Measurements from ENCODE around the gene ORAI1.
"Not testable (repeated sequence)": the region's sequence is repeated elsewhere in the genome, so short reads cannot be mapped to it uniquely, and the experiment has no call there.

DNA sequence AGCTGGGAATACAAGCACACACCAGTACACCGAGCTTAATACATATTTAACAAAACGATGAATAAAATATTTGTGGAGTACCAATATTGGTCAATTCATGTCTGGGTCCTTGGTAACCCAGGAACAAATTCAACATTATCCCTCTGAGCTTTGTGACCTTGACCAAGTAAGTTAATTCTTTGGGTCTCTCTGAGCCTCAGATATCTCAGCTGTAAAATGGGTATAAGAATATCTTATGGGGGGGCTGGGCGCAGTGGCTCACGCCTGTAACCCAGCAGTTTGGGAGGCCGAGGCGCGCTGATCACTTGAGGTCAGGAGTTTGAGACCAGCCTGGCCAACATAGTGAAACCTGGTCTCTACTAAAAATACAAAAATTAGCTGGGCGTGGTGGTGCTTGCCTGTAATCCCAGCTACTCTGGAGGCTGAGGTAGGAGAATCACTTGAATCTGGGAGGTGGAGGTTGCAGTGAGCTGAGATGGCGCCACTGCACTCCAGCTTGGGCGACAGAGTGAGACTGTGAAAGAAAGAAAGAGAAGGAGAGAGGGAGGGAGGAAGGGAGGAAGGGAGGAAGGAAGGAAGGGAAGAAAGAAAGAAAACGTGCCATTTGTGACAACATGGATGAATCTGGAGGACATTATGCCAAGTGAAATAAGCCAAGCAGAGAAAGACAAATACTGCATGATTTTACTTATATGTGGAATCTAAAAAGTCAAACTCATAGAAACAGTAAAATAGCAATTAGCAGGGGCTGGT is 35.2 kb downstream of the ORAI1 start:
- TF ChIP-seq, protein P1, sequence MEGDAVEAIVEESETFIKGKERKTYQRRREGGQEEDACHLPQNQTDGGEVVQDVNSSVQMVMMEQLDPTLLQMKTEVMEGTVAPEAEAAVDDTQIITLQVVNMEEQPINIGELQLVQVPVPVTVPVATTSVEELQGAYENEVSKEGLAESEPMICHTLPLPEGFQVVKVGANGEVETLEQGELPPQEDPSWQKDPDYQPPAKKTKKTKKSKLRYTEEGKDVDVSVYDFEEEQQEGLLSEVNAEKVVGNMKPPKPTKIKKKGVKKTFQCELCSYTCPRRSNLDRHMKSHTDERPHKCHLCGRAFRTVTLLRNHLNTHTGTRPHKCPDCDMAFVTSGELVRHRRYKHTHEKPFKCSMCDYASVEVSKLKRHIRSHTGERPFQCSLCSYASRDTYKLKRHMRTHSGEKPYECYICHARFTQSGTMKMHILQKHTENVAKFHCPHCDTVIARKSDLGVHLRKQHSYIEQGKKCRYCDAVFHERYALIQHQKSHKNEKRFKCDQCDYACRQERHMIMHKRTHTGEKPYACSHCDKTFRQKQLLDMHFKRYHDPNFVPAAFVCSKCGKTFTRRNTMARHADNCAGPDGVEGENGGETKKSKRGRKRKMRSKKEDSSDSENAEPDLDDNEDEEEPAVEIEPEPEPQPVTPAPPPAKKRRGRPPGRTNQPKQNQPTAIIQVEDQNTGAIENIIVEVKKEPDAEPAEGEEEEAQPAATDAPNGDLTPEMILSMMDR (optimal IDR thresholded peaks at IDR 0.05 in 1 of 3, IDR thresholded peaks at IDR 0.05 in 1 of 3, conservative IDR thresholded peaks at IDR 0.05 in 1 of 3; ENCODE audit: extremely low read depth in 1 of 3, insufficient read depth in 2 of 3, low read length in 3 of 3): not testable (repeated sequence)
- not testable (repeated sequence) for TF ChIP-seq EZH2 (IDR thresholded peaks at IDR 0.05; ENCODE audit: low read length)
